ENCODE results near the gene POFUT1. TPM values are rescaled to one million over a fixed set of nuclear protein-coding genes. Genes with fewer than 3 reads are reported as not detected.

POFUT1 gene
- total RNA-seq, 4 donors from 2014 or later, result 11.2 to 47.1 (median 23.3) TPM

DNA sequence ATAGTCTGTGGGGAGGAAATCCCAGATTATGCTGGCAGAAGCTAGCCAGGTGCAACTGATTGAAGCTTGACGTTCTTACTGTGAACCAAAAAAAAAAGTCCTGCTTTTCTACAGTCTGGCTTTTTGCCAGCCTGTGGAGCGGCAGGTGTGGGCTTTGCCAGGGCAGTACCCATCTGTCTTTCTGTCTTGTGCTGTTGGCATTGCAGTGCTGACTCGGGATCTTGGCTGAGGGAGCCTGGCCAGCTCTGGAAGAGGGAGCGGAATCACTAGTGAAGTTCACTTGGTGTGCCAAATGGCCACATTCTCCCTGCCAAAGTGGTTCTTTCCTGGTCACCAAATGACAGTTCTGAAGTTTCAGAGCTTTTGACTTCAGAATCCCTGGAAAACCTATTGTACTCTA lies 74.8 kb downstream of the POFUT1 start:
- no peak for DNase-seq
- Histone ChIP-seq H3K4me1 (peaks cover 0 to 6% of the 10 kb centered on the region in 2 donors), H3K36me3 (no peaks in the 10 kb centered on the region), H3K27ac (no peak overlapping the region), H3K9me3 (no peaks in the 10 kb centered on the region), H3K4me3 (no peak overlapping the region), H3K27me3 (no peaks in the 10 kb centered on the region)
- TF ChIP-seq POLR2A (IDR thresholded peaks at IDR 0.05), result no peak
- TF ChIP-seq, protein P1, sequence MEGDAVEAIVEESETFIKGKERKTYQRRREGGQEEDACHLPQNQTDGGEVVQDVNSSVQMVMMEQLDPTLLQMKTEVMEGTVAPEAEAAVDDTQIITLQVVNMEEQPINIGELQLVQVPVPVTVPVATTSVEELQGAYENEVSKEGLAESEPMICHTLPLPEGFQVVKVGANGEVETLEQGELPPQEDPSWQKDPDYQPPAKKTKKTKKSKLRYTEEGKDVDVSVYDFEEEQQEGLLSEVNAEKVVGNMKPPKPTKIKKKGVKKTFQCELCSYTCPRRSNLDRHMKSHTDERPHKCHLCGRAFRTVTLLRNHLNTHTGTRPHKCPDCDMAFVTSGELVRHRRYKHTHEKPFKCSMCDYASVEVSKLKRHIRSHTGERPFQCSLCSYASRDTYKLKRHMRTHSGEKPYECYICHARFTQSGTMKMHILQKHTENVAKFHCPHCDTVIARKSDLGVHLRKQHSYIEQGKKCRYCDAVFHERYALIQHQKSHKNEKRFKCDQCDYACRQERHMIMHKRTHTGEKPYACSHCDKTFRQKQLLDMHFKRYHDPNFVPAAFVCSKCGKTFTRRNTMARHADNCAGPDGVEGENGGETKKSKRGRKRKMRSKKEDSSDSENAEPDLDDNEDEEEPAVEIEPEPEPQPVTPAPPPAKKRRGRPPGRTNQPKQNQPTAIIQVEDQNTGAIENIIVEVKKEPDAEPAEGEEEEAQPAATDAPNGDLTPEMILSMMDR (IDR thresholded peaks at IDR 0.05), result no peak
- intact Hi-C loops (cut with DNase I; ENCODE audit: low total_unique reads), result no loop called here

DNA sequence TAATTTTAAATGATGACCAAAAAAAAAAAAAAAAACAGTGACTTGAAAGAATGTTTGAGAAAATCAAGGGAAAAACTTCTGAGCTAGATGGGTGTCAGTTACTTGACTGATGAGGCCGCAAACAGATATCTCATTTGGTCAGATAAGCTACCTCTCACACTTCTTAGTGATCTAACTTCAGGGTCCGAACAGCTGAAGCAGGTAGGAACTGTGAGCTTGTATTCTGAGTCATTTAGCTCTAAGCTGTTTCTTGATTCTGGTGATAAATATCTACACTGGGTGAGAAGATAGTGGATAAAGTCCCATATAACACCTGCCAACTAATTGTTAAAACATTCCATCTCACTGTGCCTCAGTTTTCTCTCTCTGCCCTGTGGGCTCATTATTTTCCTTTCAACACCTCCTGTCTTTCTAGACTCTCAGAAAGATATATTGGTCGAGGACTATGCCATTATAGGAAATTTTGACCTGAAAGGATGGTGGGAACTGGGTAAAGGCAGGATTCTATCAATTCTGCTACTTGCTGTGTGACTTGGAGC lies 77.5 kb downstream of the POFUT1 start:
- no peak for DNase-seq
- H3K4me1 ChIP-seq, result no peaks in the 10 kb centered on the region
- no peaks in the 10 kb centered on the region for H3K36me3 ChIP-seq
- H3K27ac ChIP-seq, result no peak overlapping the region
- no peak for TF ChIP-seq POLR2A (IDR thresholded peaks at IDR 0.05)
- TF ChIP-seq, protein P1 (IDR thresholded peaks at IDR 0.05), result no peak
- H3K4me3 ChIP-seq, result no peak overlapping the region
- no peaks in the 10 kb centered on the region for H3K27me3 ChIP-seq
- intact Hi-C loops (cut with DNase I; ENCODE audit: low total_unique reads), result no loop called here
- H3K9me3 ChIP-seq, result no peaks in the 10 kb centered on the region

DNA sequence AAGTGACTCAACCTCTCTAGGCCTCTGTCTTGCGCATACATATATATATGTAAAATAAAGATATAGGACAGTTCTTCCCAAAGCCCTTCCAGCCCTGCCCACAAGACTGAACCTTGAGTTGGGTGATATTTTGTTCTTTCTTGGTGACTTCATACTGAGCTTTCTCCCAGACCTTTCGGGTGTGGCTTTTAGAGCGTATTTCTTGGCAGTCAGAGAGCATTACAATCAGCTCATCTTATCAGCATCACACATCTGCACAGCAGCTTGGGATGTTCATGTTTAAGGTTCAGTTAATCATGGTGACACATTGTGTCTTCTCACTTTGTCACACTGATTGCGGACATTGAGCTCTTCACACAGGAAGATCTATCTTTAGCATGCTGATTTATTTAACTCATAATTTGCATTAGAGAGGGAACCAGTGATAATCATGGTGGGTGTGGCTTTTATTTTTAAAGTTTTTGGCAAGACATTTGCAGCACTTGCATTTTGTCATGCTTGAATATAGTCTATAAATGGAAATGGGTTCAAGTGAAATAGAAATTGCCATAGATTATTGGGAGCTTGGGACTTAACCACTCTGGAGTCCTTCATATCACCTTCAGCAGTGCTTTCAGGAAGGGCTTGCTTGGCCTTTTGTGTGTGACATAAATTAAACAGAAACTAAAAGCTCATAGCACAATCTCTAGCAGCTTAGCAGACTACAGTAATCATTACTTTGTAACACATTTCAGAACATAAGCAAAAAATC lies 78.1 kb downstream of the POFUT1 start:
- intact Hi-C loops (cut with DNase I; ENCODE audit: low total_unique reads), result no loop called here
- no peaks in the 10 kb centered on the region for H3K4me1 ChIP-seq
- no peak overlapping the region for H3K27ac ChIP-seq
- no peak overlapping the region for H3K4me3 ChIP-seq
- no peak for DNase-seq
- TF ChIP-seq, protein P1 (IDR thresholded peaks at IDR 0.05), result no peak
- TF ChIP-seq POLR2A (IDR thresholded peaks at IDR 0.05), result no peak
- no peaks in the 10 kb centered on the region for H3K27me3 ChIP-seq
- H3K36me3 ChIP-seq, result no peaks in the 10 kb centered on the region
- H3K9me3 ChIP-seq, result no peaks in the 10 kb centered on the region

DNA sequence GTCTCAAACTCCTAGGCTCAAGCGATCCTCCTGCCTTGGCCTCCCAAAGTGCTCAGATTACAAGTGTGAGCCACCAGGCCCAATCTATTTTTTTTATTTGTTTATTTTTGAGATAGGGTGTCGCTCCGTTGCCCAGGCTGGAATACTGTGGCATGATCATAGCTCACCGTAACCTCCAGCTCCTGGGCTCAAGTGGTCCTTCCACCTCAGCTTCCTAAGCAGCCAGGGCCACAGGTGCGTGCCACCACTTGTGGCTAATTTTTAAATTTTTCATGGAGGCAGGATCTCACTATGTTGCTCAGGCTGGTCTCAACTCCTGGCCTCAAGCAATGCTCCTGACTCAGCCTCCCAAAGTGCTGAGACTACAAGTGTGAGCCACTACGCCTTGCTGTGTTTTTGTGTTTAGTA lies 79.6 kb downstream of the POFUT1 start:
- intact Hi-C loops (cut with DNase I; ENCODE audit: low total_unique reads), result no loop called here
- TF ChIP-seq, protein P1 (IDR thresholded peaks at IDR 0.05), result no peak
- TF ChIP-seq POLR2A (IDR thresholded peaks at IDR 0.05), result no peak
- Histone ChIP-seq H3K4me3 (no peak overlapping the region), H3K27ac (no peak overlapping the region), H3K27me3 (no peaks in the 10 kb centered on the region), H3K9me3 (no peaks in the 10 kb centered on the region), H3K4me1 (no peaks in the 10 kb centered on the region), H3K36me3 (no peaks in the 10 kb centered on the region)
- no peak for DNase-seq

MicroRNAs within 50 kb of the gene (microRNA counts, 767-probe panel; counts per million panel counts)
- 0 to 1,932 counts per million in 2 donors for microRNA hsa-miR-1825

Other genes starting within 250 kb of the POFUT1 start
- gene XKR7, start 239.7 kb upstream of the POFUT1 start, total RNA-seq, result under 1 TPM in 1 of 4 donors, not detected in 3; 0.14 TPM
- 10 to 100 TPM in 2 of 4 donors, 1 to 10 TPM in 2; 3.5 to 21.9 (median 10.0) TPM for gene CCM2L, start 197.4 kb upstream of the POFUT1 start, total RNA-seq
- 1 to 10 TPM; 1.3 to 7.0 (median 4.1) TPM for gene HCK, start 155.6 kb upstream of the POFUT1 start, total RNA-seq
- 10 to 100 TPM; 15.9 to 49.0 (median 28.1) TPM for gene TM9SF4, start 98.2 kb upstream of the POFUT1 start, total RNA-seq
- gene PLAGL2, start 137 bp upstream of the POFUT1 start, total RNA-seq, result 10 to 100 TPM in 1 of 4 donors, 1 to 10 TPM in 3; 2.3 to 15.0 (median 4.9) TPM
- gene KIF3B, start 69.8 kb downstream of the POFUT1 start, total RNA-seq, result 10 to 100 TPM in 2 of 4 donors, 1 to 10 TPM in 2; 3.2 to 34.2 (median 16.7) TPM
- 100 to 1,000 TPM in 2 of 4 donors, 10 to 100 TPM in 2; 69.1 to 116 (median 102) TPM for gene ASXL1, start 150.5 kb downstream of the POFUT1 start, total RNA-seq

Data from uterus (tissue), 4 donors.